H1 (cell line): Measurements from ENCODE around the gene MITF. TPM values are rescaled to one million over a fixed set of nuclear protein-coding genes. Genes with fewer than 3 reads are reported as not detected.
A peak's percentile ranks its signal among the peaks of the same experiment; 100 is the strongest.

Experiments used
- CTCF ChIA-PET: fragments of 300-600 bp; sonication (Branson Sonifier 250); formaldehyde crosslinking; loops from one replicate; lab custom pipeline; 2021; ENCODE audit not compliant: partially characterized antibody; lab: Charles Lee
- POLR2A ChIA-PET: fragments of 300-600 bp; sonication (Branson Sonifier 250); formaldehyde crosslinking; loops from one replicate; lab custom pipeline; 2021; ENCODE audit warnings: inconsistent platforms; ENCODE audit not compliant: partially characterized antibody; lab: Charles Lee
- DNase-seq, 2 experiments: peaks; one replicate each; pipeline versions ENCODE4 v3.0.0 to v3.0.0-alpha.2; 2010 to 2022; ENCODE audit warnings: low spot score in 2 of 2, low read depth in 1 of 2, mixed read lengths in 1 of 2
- FAIRE-seq: peaks from 2 replicates; lab custom pipeline; 2011; peaks lifted over from hg19 to GRCh38; lab: Jason Lieb, UNC
- H2AFZ ChIP-seq: 2 replicates; pipeline ENCODE4 v1.8.1; 2012; ENCODE audit warnings: low read length, inconsistent platforms
- H2AK5ac ChIP-seq: 2 replicates; pipeline ENCODE4 v1.6.1; 2013; ENCODE audit warnings: low read depth, low read length
- H2BK120ac ChIP-seq: replicated peaks from 2 replicates; pipeline ENCODE3; 2013; ENCODE audit warnings: low read depth, low read length, inconsistent platforms
- H2BK12ac ChIP-seq: 2 replicates; pipeline ENCODE4 v1.6.1; 2013; ENCODE audit warnings: low read depth, low read length
- H2BK15ac ChIP-seq: 2 replicates; pipeline ENCODE4 v1.6.1; 2013; ENCODE audit warnings: low read length
- H2BK20ac ChIP-seq: 2 replicates; pipeline ENCODE4 v1.6.1; 2013; ENCODE audit warnings: low read length
- H2BK5ac ChIP-seq: 2 replicates; pipeline ENCODE4 v1.6.1; 2013; ENCODE audit warnings: low read depth, low read length
- H3K14ac ChIP-seq: 2 replicates; pipeline ENCODE4 v1.6.1; 2013; ENCODE audit warnings: inconsistent platforms; ENCODE audit not compliant: insufficient read length
- H3K18ac ChIP-seq: 2 replicates; pipeline ENCODE4 v1.6.1; 2013; ENCODE audit warnings: low read length; ENCODE audit errors: extremely low read depth
- H3K23ac ChIP-seq: 2 replicates; pipeline ENCODE4 v1.6.1; 2013; ENCODE audit warnings: inconsistent platforms; ENCODE audit not compliant: insufficient read length
- H3K23me2 ChIP-seq: 2 replicates; pipeline ENCODE4 v1.6.1; 2013; ENCODE audit warnings: low read depth, low read length
- H3K27ac ChIP-seq: 2 replicates; pipeline ENCODE4 v1.6.1; 2011; ENCODE audit warnings: low read depth, low read length, inconsistent platforms
- H3K27me3 ChIP-seq, 4 experiments: replicated peaks in 1 of 4; 1 replicate in 1 of 4; 2 replicates in 3 of 4; pipeline versions ENCODE4 v1.6.1 to v1.8.1; 2011 to 2013; ENCODE audit warnings: low read length in 3 of 4, mild to moderate bottlenecking in 3 of 4, inconsistent platforms in 2 of 4, mixed read lengths in 2 of 4, moderate library complexity in 1 of 4; ENCODE audit not compliant: control insufficient read depth in 3 of 4, insufficient read depth in 3 of 4; ENCODE audit errors: extremely low read depth in 1 of 4
- H3K36me3 ChIP-seq, 4 experiments: 2 replicates each; pipeline versions ENCODE4 v1.6.1 to v1.8.1; 2011 to 2013; ENCODE audit warnings: mild to moderate bottlenecking in 4 of 4, low read length in 3 of 4, moderate library complexity in 2 of 4, control low read depth in 1 of 4, inconsistent platforms in 1 of 4; ENCODE audit not compliant: insufficient read depth in 4 of 4, control insufficient read depth in 2 of 4
- H3K4ac ChIP-seq: replicated peaks from 2 replicates; pipeline ENCODE3; 2013; ENCODE audit warnings: low read length, low read depth, mixed read lengths, inconsistent platforms; ENCODE audit not compliant: insufficient read length
- H3K4me1 ChIP-seq, 4 experiments: replicated peaks in 1 of 4; 1 replicate in 1 of 4; 2 replicates in 3 of 4; pipeline versions ENCODE4 v1.6.1 to v1.8.1; 2011 to 2013; ENCODE audit warnings: low read length in 3 of 4, inconsistent platforms in 2 of 4, mixed read lengths in 1 of 4; ENCODE audit not compliant: insufficient read depth in 4 of 4, control insufficient read depth in 3 of 4
- H3K4me2 ChIP-seq, 2 experiments: 2 replicates each; pipeline versions ENCODE4 v1.6.1 to v1.8.1; 2011 to 2013; ENCODE audit warnings: low read depth in 2 of 2, low read length in 2 of 2, control low read depth in 1 of 2, inconsistent platforms in 1 of 2, mild to moderate bottlenecking in 1 of 2; ENCODE audit not compliant: insufficient read depth in 1 of 2
- H3K4me3 ChIP-seq, 4 experiments: fragments of 200-600, 300-600 bp in 1 of 4; sonication (generic), shearing (Covaris generic), sonication (Bioruptor Twin) in 1 of 4; 2 replicates each; pipeline versions ENCODE4 v1.5.1 to v1.8.1; 2011 to 2016; ENCODE audit warnings: low read length in 4 of 4, low read depth in 3 of 4, control low read depth in 2 of 4, inconsistent platforms in 2 of 4, mild to moderate bottlenecking in 2 of 4, mixed read lengths in 1 of 4, moderate library complexity in 1 of 4; ENCODE audit not compliant: insufficient read depth in 2 of 4; ENCODE audit errors: extremely low read depth in 1 of 4
- H3K56ac ChIP-seq: replicated peaks from 2 replicates; pipeline ENCODE3; 2013; ENCODE audit warnings: low read depth, mild to moderate bottlenecking, mixed read lengths, low read length, inconsistent platforms; ENCODE audit not compliant: insufficient read length
- H3K79me1 ChIP-seq: 2 replicates; pipeline ENCODE4 v1.6.1; 2013; ENCODE audit warnings: low read depth, low read length, control low read depth
- H3K79me2 ChIP-seq, 2 experiments: 2 replicates each; pipeline versions ENCODE4 v1.6.1 to v1.8.1; 2012 to 2013; ENCODE audit warnings: low read length in 2 of 2, mild to moderate bottlenecking in 2 of 2, inconsistent platforms in 1 of 2; ENCODE audit not compliant: insufficient read depth in 2 of 2, control insufficient read depth in 1 of 2
- H3K9ac ChIP-seq, 4 experiments: replicated peaks in 1 of 4; 1 replicate in 1 of 4; 2 replicates in 3 of 4; pipeline versions ENCODE4 v1.6.1 to v1.8.1; 2011 to 2013; ENCODE audit warnings: low read depth in 3 of 4, low read length in 3 of 4, control low read depth in 2 of 4, mild to moderate bottlenecking in 2 of 4, moderate library complexity in 2 of 4, inconsistent platforms in 1 of 4; ENCODE audit errors: extremely low read depth in 1 of 4
- H3K9me3 ChIP-seq, 2 experiments: 2 replicates each; pipeline versions ENCODE4 v1.6.1 to v1.8.1; 2012 to 2013; ENCODE audit warnings: mild to moderate bottlenecking in 2 of 2, moderate library complexity in 2 of 2, control low read depth in 1 of 2, inconsistent platforms in 1 of 2, low read depth in 1 of 2, low read length in 1 of 2, mixed read lengths in 1 of 2; ENCODE audit not compliant: insufficient read depth in 2 of 2
- H4K20me1 ChIP-seq, 2 experiments: replicated peaks in 1 of 2; 2 replicates each; pipeline versions ENCODE3 to v1.8.1; 2011 to 2013; ENCODE audit warnings: inconsistent platforms in 2 of 2, low read length in 2 of 2, mild to moderate bottlenecking in 1 of 2; ENCODE audit not compliant: insufficient read depth in 2 of 2, control insufficient read depth in 1 of 2
- H4K5ac ChIP-seq: 2 replicates; pipeline ENCODE4 v1.6.1; 2013; ENCODE audit warnings: low read length, low read depth, mixed read lengths, inconsistent platforms; ENCODE audit not compliant: insufficient read length
- H4K8ac ChIP-seq: 2 replicates; pipeline ENCODE4 v1.8.0; 2013; ENCODE audit warnings: mild to moderate bottlenecking, moderate library complexity, low read length, inconsistent platforms; ENCODE audit not compliant: insufficient read depth; ENCODE audit errors: extremely low read depth
- H4K91ac ChIP-seq: replicated peaks from 2 replicates; pipeline ENCODE3; 2013; ENCODE audit warnings: low read length, mixed read lengths, inconsistent platforms; ENCODE audit not compliant: insufficient read length
- CBX8 ChIP-seq: fragments of 300-800, 300-1000 bp; sonication (generic); IDR thresholded peaks from 2 replicates; pipeline ENCODE4 v1.7.1; 2016; ENCODE audit warnings: low read depth, low read length, borderline replicate concordance
- CTCF ChIP-seq, 3 experiments: IDR thresholded peaks; 1 replicate in 2 of 3; 2 replicates in 1 of 3; pipeline versions ENCODE4 v1.5.1 to v1.6.1; 2011; ENCODE audit warnings: low read length in 3 of 3, mild to moderate bottlenecking in 3 of 3, inconsistent platforms in 2 of 3, low read depth in 1 of 3, moderate library complexity in 1 of 3; ENCODE audit not compliant: insufficient read depth in 1 of 3; ENCODE audit errors: control extremely low read depth in 1 of 3
- HDAC2 ChIP-seq, 2 experiments: fragments of 300-600 bp in 1 of 2; sonication (generic) in 1 of 2; IDR thresholded peaks; 2 replicates each; pipeline ENCODE4 v1.6.1; 2011 to 2012; ENCODE audit warnings: low read depth in 2 of 2, low read length in 2 of 2, mild to moderate bottlenecking in 2 of 2, moderate library complexity in 2 of 2, borderline replicate concordance in 1 of 2, inconsistent platforms in 1 of 2
- RAD21 ChIP-seq, 2 experiments: IDR thresholded peaks in 1 of 2; conservative IDR thresholded peaks in 1 of 2; 2 replicates each; pipeline ENCODE4 v1.6.1; 2011; ENCODE audit warnings: low read depth in 2 of 2, low read length in 2 of 2, improper control_type of control experiment in 1 of 2, inconsistent platforms in 1 of 2, mild to moderate bottlenecking in 1 of 2, moderate library complexity in 1 of 2
- SIN3A ChIP-seq, 2 experiments: IDR thresholded peaks in 1 of 2; conservative IDR thresholded peaks in 1 of 2; 2 replicates each; pipeline ENCODE4 v1.6.1; 2011 to 2012; ENCODE audit warnings: low read length in 2 of 2, improper control_type of control experiment in 1 of 2, low read depth in 1 of 2, mild to moderate bottlenecking in 1 of 2
- YY1 ChIP-seq: IDR thresholded peaks from 2 replicates; pipeline ENCODE4 v1.6.1; 2011; ENCODE audit warnings: low read depth, mild to moderate bottlenecking, low read length
- WGBS, 2 experiments: shearing (Covaris generic) in 1 of 2; methylation state at CpG; one replicate each; pipeline versions ENCODE4 v1.1.6 to v1.1.7; 2013 to 2015; ENCODE audit warnings: low lambda C conversion rate in 2 of 2, mixed read lengths in 2 of 2, inconsistent platforms in 1 of 2, low coverage in 1 of 2, missing lambda C conversion rate in 1 of 2; ENCODE audit not compliant: insufficient replicate concordance in 2 of 2, insufficient coverage in 1 of 2, insufficient read length in 1 of 2; ENCODE audit errors: extremely low coverage in 1 of 2, missing lambda C conversion rate in 1 of 2; 5-methylcytosine and 5-hydroxymethylcytosine counted together
- polyA plus RNA-seq, 7 experiments: library from polyadenylated mRNA; depleted of rRNA in 3 of 7; stranded (reverse) in 5 of 7; unstranded in 2 of 7; fragments of >200 nt in 5 of 7; fragments of 200-250 nt in 2 of 7; gene quantifications; 1 replicate in 5 of 7; 2 replicates in 1 of 7; 4 replicates in 1 of 7; pipeline versions ENCODE4 v1.2.1 to v1.2.3, GENCODE V29; 2011 to 2013; ENCODE audit warnings: missing spikeins in 2 of 7, mixed read lengths in 2 of 7
- total RNA-seq: library from RNA; stranded (reverse); fragmentation: NEBNext Ultra II Directional; extraction: Animal tissue kit (Norgen Biotek cat#: 25700); gene quantifications from 2 replicates; pipeline ENCODE4 v1.2.1, GENCODE V29; 2021

Gene MITF
- total and polyA plus RNA-seq, 2 of the 8 experiments (the other 6 are each of a cell fraction or from before 2014, with no cell fraction given): 0.53 to 1.4 TPM

DNA sequence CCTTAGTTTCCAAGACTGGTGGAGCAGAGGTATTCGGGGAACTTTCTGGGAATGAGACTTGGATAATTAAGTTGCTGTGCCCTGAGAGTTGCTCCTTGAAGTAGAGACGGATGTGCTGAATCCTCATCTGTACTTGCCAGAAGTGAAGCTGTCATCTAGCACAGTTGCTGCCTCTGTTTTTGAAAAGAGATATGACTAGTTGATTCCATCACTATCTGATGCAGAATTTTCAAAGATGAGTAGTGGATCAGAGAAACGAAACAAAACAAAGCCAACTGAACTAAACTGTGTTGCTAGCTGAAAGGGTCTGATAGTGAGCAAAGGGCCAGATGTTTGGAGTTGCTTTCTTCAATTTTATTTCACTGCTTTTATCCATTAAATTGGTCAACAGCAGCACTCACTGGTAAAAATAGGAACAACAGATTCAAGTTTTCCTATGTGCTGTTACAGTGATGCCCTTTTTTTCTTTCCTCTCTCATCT, 52.7 kb downstream of the MITF start:
- H3K4me3 ChIP-seq: no peak overlapping the region
- H3K79me1 ChIP-seq: no peaks in the 10 kb centered on the region
- no peak overlapping the region for H4K5ac ChIP-seq
- no peaks in the 10 kb centered on the region for H4K20me1 ChIP-seq
- no peak overlapping the region for H3K14ac ChIP-seq
- H3K27me3 ChIP-seq: no peaks in the 10 kb centered on the region
- no peak overlapping the region for H4K8ac ChIP-seq
- no peaks in the 10 kb centered on the region for H3K23me2 ChIP-seq
- no peak overlapping the region for H3K23ac ChIP-seq
- H4K91ac ChIP-seq: no peak overlapping the region
- H3K56ac ChIP-seq: no peak overlapping the region
- CTCF ChIA-PET: interaction anchor here (0.7 to 5.1 kb wide), 13 partner anchors 10 to 349 kb away, joined by 3 to 24 read pairs (median 3); no protein-coding TSS in a partner anchor
- no peak overlapping the region for H2BK20ac ChIP-seq
- H2BK5ac ChIP-seq: no peak overlapping the region
- no peak overlapping the region for H3K4ac ChIP-seq
- H3K18ac ChIP-seq: no peak overlapping the region
- POLR2A ChIA-PET: interaction anchor here (0.9 kb wide), 1 partner anchor 18 kb away, joined by 3 read pairs; no protein-coding TSS in a partner anchor
- 85% methylated on average over 3 of the region's 3 CpGs; no CpG with 5 or more reads in 1 of the 2 experiments for WGBS, 2 experiments
- H2AFZ ChIP-seq: no peak overlapping the region
- H3K27ac ChIP-seq: no peak overlapping the region
- no peaks in the 10 kb centered on the region for H3K4me1 ChIP-seq
- H2BK120ac ChIP-seq: no peak overlapping the region
- H2BK12ac ChIP-seq: no peak overlapping the region
- TF ChIP-seq CTCF (IDR thresholded peaks at IDR 0.05; ENCODE audit: control extremely low read depth in 1 of 3, insufficient read depth in 1 of 3, low read depth in 1 of 3, low read length in 3 of 3) (peak in 2 of 3 experiments; percentile 45 to 52; a peak in 2 of 4 replicates), HDAC2 (IDR thresholded peaks at IDR 0.05; ENCODE audit: borderline replicate concordance in 1 of 2, low read depth in 2 of 2, low read length in 2 of 2) (no peak), YY1 (no peak), RAD21 (IDR thresholded peaks at IDR 0.05 in 1 of 2, conservative IDR thresholded peaks at IDR 0.05 in 1 of 2; ENCODE audit: low read depth in 2 of 2, low read length in 2 of 2) (peak; percentile 68 to 71), CBX8 (no peak), SIN3A (conservative IDR thresholded peaks at IDR 0.05 in 1 of 2, IDR thresholded peaks at IDR 0.05 in 1 of 2; ENCODE audit: low read depth in 1 of 2, low read length in 2 of 2) (no peak)
- no peak overlapping the region for H3K9ac ChIP-seq
- H2AK5ac ChIP-seq: no peak overlapping the region
- no peaks in the 10 kb centered on the region for H3K79me2 ChIP-seq
- no peak overlapping the region for H3K4me2 ChIP-seq
- FAIRE-seq (peak; percentile 39), DNase-seq (no peak)
- H2BK15ac ChIP-seq: no peak overlapping the region
- no peaks in the 10 kb centered on the region for H3K9me3 ChIP-seq
- H3K36me3 ChIP-seq: no peaks in the 10 kb centered on the region
